HG03442 (cell line): ENCODE measurements around the gene DPP6.

Experiments
- ATAC-seq: cut with Tn5 transposase; IDR thresholded peaks from one replicate; pipeline ENCODE4 v1.9.1; 2021; ENCODE audit warnings: mild to moderate bottlenecking, moderate library complexity; ENCODE audit not compliant: unreplicated experiment

The DPP6 gene

GRCh38 chr7:154746571-154747360, 694.6 kb downstream of the DPP6 start:
- no peak for ATAC-seq

- no peak for ATAC-seq
These were observed 696.0 kb downstream of the DPP6 start for GRCh38 chr7:154748089-154748786.

GRCh38 chr7:154750353-154750801, 698.2 kb downstream of the DPP6 start:
- ATAC-seq = no peak

GRCh38 chr7:154753226-154753625, 701.0 kb downstream of the DPP6 start:
- no peak for ATAC-seq

- no peak for ATAC-seq
These were observed 705.6 kb downstream of the DPP6 start for GRCh38 chr7:154757756-154758155.

- ATAC-seq = no peak
These were observed 707.8 kb downstream of the DPP6 start for GRCh38 chr7:154759989-154760388.

- ATAC-seq = no peak
These were observed 712.9 kb downstream of the DPP6 start for GRCh38 chr7:154765118-154765517.

- no peak for ATAC-seq
These were observed 714.9 kb downstream of the DPP6 start for GRCh38 chr7:154767142-154767541.

GRCh38 chr7:154767821-154768415, 715.7 kb downstream of the DPP6 start:
- no peak for ATAC-seq

- no peak for ATAC-seq
These were observed 716.8 kb downstream of the DPP6 start for GRCh38 chr7:154769001-154769400.

GRCh38 chr7:154769527-154769926, 717.3 kb downstream of the DPP6 start:
- ATAC-seq = no peak

- ATAC-seq = no peak
These were observed 718.2 kb downstream of the DPP6 start for GRCh38 chr7:154770361-154770760.

GRCh38 chr7:154770962-154771361, 718.8 kb downstream of the DPP6 start:
- ATAC-seq = no peak

- ATAC-seq = no peak
These were observed 722.2 kb downstream of the DPP6 start for GRCh38 chr7:154774303-154774969.

GRCh38 chr7:154775681-154776080, 723.5 kb downstream of the DPP6 start:
- no peak for ATAC-seq

GRCh38 chr7:154776350-154776749, 724.2 kb downstream of the DPP6 start:
- no peak for ATAC-seq

GRCh38 chr7:154777023-154777422, 724.8 kb downstream of the DPP6 start:
- no peak for ATAC-seq

GRCh38 chr7:154777489-154777888, 725.3 kb downstream of the DPP6 start:
- ATAC-seq = no peak

GRCh38 chr7:154777908-154778307, 725.7 kb downstream of the DPP6 start:
- ATAC-seq = no peak

GRCh38 chr7:154781369-154782303, 729.4 kb downstream of the DPP6 start:
- ATAC-seq = no peak
